ENCODE data around the gene PPP4R3A.
"Not testable (repeated sequence)": the region's sequence is repeated elsewhere in the genome, so short reads cannot be mapped to it uniquely, and the experiment has no call there.

Gene PPP4R3A

GRCh38 chr14:91506226-91506625, 3.9 kb downstream of the PPP4R3A start:
- H3K4me3 ChIP-seq (ENCODE audit: low read depth, low read length) = no peak overlapping the region
- no peak for TF ChIP-seq CTCF (IDR thresholded peaks at IDR 0.05; ENCODE audit: insufficient read depth, low read depth, low read length, missing control alignments)
- no peak for DNase-seq (ENCODE audit: low read depth)

- no peak for TF ChIP-seq CTCF (IDR thresholded peaks at IDR 0.05; ENCODE audit: insufficient read depth, low read depth, low read length, missing control alignments)
- H3K4me3 ChIP-seq (ENCODE audit: low read depth, low read length) = no peak overlapping the region
Observed at GRCh38 chr14:91503000-91503504, 7.1 kb downstream of the PPP4R3A start.

GRCh38 chr14:91501951-91502930, 7.9 kb downstream of the PPP4R3A start:
- H3K4me3 ChIP-seq (ENCODE audit: low read depth, low read length) = no peak overlapping the region
- no peak for DNase-seq (ENCODE audit: low read depth)
- TF ChIP-seq CTCF (IDR thresholded peaks at IDR 0.05; ENCODE audit: insufficient read depth, low read depth, low read length, missing control alignments) = no peak

More at GRCh38 chr14:91503000-91503504, 7.1 kb downstream of the PPP4R3A start:
- DNase-seq (ENCODE audit: low read depth) = no peak

- no peak for TF ChIP-seq CTCF (IDR thresholded peaks at IDR 0.05; ENCODE audit: insufficient read depth, low read depth, low read length, missing control alignments)
- DNase-seq (ENCODE audit: low read depth) = no peak
- no peak overlapping the region for H3K4me3 ChIP-seq (ENCODE audit: low read depth, low read length)
Observed at GRCh38 chr14:91501348-91501747, 8.8 kb downstream of the PPP4R3A start.

GRCh38 chr14:91496790-91497189, 13.3 kb downstream of the PPP4R3A start:
- TF ChIP-seq CTCF (IDR thresholded peaks at IDR 0.05; ENCODE audit: insufficient read depth, low read depth, low read length, missing control alignments) = no peak

GRCh38 chr14:91494392-91495065, 15.6 kb downstream of the PPP4R3A start:
- not testable (repeated sequence) for H3K4me3 ChIP-seq (ENCODE audit: low read depth, low read length)
- peak; percentile 42 for DNase-seq (ENCODE audit: low read depth)

More at GRCh38 chr14:91496790-91497189, 13.3 kb downstream of the PPP4R3A start:
- DNase-seq (ENCODE audit: low read depth) = no peak
- no peak overlapping the region; the same call in 1 of the 2 replicates for H3K4me3 ChIP-seq (ENCODE audit: low read depth, low read length)

GRCh38 chr14:91493169-91493568, 16.9 kb downstream of the PPP4R3A start:
- H3K4me3 ChIP-seq (ENCODE audit: low read depth, low read length) = no peak overlapping the region
- DNase-seq (ENCODE audit: low read depth) = no peak
- TF ChIP-seq CTCF (IDR thresholded peaks at IDR 0.05; ENCODE audit: insufficient read depth, low read depth, low read length, missing control alignments) = no peak

Measured in GM12865 (cell line).